GM12873 (cell line): ENCODE data around the gene BAZ2B.

Experiments used
- TF ChIP-seq, protein P1 (sequence below): IDR thresholded peaks from 2 replicates; pipeline ENCODE4 v1.5.1; 2012; ENCODE audit warnings: low read depth, mild to moderate bottlenecking, moderate library complexity, low read length, control low read depth; ENCODE audit not compliant: insufficient read depth; ENCODE audit errors: missing control alignments

The BAZ2B gene

GRCh38 chr2:159484532-159484931, 131.8 kb downstream of the BAZ2B start:
- TF ChIP-seq, protein P1, sequence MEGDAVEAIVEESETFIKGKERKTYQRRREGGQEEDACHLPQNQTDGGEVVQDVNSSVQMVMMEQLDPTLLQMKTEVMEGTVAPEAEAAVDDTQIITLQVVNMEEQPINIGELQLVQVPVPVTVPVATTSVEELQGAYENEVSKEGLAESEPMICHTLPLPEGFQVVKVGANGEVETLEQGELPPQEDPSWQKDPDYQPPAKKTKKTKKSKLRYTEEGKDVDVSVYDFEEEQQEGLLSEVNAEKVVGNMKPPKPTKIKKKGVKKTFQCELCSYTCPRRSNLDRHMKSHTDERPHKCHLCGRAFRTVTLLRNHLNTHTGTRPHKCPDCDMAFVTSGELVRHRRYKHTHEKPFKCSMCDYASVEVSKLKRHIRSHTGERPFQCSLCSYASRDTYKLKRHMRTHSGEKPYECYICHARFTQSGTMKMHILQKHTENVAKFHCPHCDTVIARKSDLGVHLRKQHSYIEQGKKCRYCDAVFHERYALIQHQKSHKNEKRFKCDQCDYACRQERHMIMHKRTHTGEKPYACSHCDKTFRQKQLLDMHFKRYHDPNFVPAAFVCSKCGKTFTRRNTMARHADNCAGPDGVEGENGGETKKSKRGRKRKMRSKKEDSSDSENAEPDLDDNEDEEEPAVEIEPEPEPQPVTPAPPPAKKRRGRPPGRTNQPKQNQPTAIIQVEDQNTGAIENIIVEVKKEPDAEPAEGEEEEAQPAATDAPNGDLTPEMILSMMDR, result no peak

GRCh38 chr2:159476329-159476728, 140.0 kb downstream of the BAZ2B start:
- TF ChIP-seq, protein P1, result no peak

DNA sequence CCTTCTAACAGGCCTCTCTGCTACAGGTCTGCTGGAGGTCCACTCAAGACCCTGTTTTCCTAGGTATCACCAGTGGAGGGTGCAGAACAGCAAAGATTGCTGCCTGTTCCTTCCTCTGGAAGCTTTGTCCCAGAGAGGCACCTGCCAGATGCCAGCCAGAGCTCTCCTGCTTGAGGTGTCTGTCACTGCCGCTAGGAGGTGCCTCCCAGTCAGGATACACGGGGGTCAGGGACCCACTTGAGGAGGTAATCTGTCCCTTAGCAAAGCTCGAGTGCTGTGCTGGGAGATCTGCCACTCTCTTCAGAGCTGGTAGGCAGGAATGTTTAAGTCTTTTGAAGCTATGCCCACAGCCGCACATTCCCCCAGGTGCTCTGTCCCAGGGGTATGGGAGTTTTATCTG, 140.6 kb downstream of the BAZ2B start:
- TF ChIP-seq, protein P1, result no peak

DNA sequence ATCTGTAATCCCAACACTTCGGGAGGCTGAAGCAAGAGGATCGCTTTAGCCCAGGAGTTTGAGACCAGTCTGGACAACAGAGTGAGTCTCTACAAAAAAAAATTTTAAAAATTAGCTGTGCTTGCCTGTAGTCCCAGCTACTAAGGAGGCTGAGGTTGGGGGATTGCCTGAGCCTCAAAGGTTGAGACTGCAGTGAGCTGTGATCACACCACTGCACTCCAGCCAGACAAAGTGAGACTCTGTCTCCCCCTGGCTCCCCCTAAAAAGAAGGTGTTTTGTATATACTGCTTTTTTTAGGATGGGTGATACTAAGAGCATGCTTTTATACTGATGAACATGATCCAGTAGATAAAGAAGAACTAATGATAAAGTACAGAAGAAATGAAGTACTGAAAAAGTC, 145.0 kb downstream of the BAZ2B start:
- TF ChIP-seq, protein P1, result no peak

GRCh38 chr2:159468257-159468656, 148.1 kb downstream of the BAZ2B start:
- TF ChIP-seq, protein P1, result no peak

GRCh38 chr2:159462961-159463360, 153.4 kb downstream of the BAZ2B start:
- TF ChIP-seq, protein P1, result no peak

- TF ChIP-seq, protein P1, result no peak
Measured at GRCh38 chr2:159462201-159462785, 154.1 kb downstream of the BAZ2B start.
